ENCODE data around the gene WDR81.
"Not testable (repeated sequence)": the region's sequence is repeated elsewhere in the genome, so short reads cannot be mapped to it uniquely, and the experiment has no call there.

The WDR81 gene

DNA sequence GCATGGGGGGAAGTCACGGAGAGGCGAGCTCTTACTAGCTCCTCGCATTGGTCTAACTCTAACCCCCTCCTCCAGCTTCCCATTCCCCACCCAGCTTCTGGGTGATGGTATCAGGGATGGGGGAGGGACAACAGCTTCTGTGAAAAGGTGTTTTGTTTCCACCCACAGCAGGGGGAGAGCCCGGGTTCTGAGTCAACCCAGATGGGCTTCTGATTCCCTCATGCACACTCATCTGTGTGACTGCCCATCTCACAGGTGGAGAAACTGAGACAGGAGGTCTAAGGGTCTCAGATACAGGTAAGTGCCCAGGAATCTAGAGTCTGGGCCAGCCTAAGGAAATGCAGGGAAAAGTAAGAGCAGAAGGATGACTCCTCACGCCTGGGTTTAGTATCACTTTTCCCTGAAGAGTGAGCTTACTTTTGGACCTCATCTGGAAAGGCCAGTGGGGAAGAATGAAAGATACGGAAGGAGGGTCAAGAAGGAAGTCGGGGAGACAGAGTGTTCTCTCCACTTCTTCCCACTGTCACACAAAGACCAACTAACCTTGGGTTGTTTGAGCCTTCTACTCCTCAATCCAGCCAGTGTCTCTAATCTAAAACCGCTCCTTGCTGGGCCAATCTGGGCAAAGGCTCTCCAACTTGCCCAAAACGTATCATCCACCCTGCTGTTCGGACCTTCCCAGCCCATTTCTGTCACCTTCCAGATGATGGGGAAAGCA is 11.2 kb upstream of the WDR81 start:
- DNase-seq (ENCODE audit: low read depth in 2 of 2), result no peak

DNA sequence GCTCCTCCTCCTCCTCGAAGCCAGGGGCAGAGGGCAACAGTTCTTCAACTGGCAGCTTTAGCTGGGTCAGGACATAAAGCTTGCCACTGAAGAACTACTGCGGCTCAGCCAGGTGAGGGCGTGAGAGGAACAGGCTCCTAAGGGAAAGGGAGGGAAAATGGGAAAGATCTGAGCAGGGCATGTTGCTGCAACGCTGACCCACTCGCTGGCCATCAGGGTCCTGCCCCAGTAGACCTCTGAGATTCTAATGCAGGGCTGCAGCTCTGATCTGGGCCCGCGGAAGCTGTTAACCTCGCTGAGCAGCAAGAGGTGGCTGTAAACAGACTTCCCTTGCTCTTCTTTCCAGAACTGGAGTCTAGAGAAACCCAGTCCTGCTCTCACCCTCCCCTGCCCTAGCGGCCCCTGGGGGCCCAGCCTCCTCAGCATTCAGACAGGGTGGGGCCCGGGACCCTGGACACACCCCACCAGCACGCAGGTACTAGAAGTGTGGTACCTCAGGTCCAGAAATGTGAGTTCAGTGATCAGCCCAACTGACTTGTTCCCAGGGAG is 10.6 kb upstream of the WDR81 start:
- DNase-seq (ENCODE audit: low read depth in 2 of 2), result no peak

DNA sequence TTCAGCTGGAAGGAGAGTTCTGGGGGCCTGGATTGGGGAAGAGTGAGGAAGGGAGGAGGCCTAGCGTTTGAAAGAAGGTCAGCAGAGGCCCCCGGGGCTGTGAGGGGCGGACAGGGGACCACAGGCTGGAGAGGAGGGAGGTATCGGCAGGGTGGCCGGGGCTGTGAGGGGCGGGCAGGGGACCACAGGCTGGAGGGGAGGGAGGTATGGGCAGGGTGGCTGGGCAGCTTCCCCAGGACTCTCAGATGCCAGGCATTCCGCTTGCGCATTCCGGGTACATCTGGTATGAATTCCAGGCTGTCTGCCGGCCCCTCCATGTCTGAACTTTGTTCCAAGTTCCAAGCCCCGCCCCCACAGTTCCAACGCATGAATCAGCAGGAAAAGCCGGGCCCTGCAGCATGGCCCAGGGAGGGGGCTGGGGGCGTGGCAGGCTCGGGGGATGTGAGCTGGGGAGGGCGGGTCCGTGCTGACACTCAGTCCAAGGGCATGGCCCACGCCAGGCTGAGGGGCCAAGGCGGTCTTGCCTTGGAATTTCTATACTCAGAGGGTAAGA is 10.0 kb upstream of the WDR81 start:
- DNase-seq (ENCODE audit: low read depth in 2 of 2), result no peak

DNA sequence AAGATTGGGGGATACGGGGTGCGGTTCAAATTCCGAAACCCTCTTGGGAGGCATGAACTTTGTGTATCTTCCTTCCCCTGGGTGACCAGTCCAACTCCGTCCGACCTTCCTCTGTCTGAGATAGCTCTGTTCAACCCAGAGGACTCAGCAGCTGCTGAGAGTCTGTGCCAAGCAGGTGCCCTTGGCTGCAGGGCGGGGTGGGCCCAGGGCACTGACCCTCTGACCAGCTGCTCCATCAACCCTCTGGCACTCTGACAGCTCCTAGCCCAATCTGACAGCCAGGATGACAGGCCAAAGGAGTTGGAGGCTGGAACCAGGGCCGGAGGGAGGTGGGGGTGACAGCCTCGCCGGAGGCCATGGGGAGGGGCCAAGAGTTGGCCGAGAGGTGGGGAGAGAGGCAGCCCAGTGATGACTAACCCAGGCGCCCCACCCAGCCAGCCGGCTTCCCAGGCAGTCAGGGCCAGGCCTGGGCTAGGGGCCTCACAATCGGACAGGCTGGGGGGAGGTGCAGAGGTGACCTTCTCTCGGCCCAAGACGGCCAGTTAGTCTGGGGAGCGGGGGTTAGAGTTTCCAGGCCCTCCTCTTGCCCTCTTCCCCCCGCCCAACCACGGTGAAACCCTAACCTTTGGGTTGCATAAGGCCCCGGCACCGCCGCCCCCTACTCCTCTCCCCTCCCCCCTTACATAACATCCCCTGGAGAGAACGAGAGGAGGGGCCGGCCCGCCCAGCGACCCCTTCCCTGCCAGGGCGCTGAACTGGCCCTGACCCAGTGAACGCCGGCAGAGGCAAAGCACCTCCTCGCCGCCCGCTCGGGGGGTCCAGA is 9.3 kb upstream of the WDR81 start:
- DNase-seq (ENCODE audit: low read depth in 2 of 2), result no peak

DNA sequence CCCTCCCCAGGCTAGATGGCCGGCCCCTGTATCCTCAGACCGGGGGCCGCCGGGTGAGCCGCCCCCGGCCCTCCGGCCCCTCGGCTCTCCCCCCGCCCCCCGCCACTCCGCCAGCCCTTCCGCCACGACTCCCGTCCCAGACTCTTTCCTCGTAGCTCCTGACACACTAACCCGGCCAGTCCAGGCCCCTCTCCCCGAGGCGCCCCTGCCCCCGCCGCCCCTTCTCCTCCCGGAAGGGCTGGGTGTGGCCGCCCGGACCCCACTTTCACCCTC is 8.8 kb upstream of the WDR81 start:
- no peak for DNase-seq (ENCODE audit: low read depth in 2 of 2)

DNA sequence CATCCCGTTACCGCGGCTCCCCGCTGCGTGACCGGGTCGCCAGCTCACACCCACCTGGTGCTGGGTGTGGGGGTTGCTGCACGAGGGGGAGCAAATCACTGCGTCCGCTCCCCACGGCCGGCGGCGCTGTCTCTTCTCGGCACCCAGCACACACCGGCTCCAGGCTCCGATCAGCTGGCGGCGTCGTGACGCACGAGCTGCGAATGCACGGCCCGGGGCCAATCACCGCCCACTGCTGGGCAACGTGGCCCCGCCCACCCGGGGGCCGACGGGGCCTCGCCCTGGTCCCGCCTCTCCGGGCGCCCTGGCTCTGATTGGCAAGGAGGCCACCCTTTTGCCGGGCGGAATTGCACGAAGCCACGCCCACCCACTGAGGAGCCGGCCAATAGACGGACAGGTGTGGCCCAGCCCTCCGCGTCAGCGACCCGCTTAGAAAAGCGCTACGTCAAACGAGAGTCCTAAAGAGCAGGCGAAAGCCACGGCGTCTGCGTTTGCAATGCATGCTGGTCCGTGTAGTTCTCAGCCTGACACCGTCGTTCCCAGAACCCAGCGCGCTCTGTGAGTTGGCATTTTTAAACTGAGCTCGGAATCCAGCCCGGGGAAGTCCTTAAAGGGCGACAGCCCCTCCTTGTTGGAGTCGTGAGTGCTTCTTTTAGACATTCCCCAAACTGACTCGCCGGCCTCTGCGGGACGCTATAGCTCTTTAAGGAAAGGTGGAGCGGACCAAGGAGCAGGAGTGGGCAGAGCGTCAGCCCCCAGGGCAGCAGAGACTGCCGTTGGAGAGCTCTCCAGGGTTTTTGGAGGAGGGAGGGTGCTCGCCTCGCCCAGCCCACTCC is 8.2 kb upstream of the WDR81 start:
- peak; percentile 100 for DNase-seq (ENCODE audit: low read depth in 2 of 2)

DNA sequence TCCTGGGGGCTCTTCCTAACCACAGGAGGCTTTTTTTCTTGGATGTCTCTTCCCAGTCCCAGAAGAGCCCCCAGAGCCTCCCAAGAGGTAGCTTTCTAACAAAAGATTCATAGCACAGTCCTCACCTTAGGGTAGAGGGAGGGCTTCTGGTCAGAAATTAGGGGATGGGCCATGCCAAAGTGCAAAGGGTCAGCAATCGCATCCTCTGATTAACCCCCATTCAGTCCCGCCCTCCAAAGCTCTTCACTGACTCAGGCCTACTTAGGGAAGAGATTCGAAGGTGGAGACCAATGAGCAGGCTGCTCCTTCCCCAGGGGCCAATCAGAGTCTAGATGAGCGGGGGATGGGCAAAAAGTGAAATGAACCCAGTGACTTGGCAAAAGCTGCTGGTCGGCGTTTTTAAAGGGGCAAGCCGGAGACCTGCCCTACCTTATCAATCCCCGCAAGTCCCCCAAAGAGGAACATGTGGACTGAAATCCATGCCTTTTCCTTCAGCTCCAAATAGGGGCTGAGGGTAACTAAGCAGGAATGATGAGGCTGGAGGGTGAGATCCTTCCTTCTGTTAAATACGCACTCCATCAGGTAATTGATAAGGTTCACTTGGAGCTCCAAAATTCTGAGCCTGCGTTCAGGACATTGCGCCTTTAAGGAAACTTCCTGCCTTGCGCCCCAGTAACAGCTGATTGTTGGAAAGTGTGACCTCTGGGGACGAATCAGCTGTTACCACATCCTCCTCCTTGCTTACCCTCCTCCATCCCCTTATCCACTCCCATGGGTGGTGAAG is 7.4 kb upstream of the WDR81 start:
- peak; percentile 68 to 77 for DNase-seq (ENCODE audit: low read depth in 2 of 2)

DNA sequence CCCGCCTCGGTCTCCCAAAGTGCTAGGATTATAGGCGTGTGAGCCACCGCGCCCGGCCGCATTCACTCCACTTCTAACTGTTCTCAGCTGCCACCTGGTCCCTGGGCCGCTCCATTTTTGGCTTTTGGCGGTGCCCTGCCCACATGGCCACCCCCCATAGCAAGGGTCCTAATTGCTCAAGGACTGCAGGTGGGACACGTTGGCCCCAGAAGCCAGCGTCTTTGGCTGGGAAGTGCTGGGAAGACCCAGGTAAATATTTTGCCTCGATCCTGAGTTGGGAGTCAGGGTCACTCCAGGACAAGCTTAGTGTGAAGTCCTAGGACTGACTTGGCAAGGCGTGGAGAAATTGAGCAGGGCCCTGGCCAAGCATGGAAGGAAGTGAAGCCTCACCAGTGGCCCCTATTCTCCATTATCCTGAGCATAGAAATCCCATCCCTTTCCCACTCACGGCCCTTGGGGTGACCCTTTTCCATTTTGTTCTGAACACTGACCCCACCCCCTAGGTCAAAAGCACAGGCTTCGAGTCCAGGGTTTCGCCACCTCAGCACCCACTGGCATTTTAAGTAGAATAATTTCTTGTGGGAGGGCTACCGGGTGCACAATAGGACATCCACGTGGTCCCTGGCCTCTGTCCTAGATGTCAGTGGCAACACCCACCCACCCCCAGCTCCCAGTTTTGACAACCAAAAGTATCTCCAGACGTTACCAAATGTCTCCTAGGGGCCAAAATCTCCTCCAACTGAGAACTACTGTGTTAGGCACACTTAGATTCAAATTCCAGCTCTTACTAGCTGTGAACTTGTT is 5.9 kb upstream of the WDR81 start:
- no peak for DNase-seq (ENCODE audit: low read depth in 2 of 2)

DNA sequence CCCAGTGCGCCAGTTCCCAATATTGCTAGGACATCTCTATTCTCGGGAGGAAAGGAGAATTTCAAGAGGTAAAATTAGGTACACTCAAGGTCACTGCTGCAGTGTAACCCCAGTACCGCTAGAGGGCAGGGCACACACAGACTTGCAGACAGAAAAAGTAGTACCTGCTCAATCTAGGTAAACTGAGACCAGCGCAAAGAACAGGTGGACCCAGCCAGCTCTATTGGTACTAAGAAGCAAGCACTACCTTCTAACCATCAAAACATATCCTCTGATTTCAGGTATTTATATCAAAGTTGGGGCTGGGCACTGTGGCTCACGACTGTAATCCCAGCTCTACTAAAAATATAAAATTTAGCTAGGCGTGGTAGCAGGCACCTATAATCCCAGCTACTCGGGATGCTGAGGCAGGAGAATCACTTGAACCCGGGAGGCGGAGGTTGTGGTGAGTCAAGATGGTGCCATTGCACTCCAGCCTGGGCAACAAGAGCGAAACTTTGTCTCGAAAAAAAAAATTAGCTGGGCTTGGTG is 3.6 kb upstream of the WDR81 start:
- DNase-seq (ENCODE audit: low read depth in 2 of 2), result peak in 1 of 2 donors; percentile 53

DNA sequence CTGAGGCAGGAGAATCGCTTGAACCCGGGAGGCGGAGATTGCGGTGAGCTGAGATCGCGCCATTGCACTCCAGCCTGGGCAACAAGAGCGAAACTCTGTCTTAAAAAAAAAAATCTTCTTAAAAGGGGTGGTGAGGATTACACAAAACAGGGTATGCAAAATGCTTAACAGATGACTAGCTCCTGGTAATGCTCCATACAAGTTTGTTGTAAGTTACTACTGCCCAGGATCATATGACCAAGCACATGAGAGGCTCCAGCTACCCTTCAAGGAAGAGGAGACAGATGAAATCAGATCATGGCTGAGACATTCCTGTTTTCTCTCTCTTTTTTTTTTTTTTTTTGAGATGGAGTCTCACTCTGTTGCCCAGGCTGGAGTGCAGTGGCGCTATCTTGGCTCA is 2.5 kb upstream of the WDR81 start:
- DNase-seq (ENCODE audit: low read depth in 2 of 2), result not testable (repeated sequence)

DNA sequence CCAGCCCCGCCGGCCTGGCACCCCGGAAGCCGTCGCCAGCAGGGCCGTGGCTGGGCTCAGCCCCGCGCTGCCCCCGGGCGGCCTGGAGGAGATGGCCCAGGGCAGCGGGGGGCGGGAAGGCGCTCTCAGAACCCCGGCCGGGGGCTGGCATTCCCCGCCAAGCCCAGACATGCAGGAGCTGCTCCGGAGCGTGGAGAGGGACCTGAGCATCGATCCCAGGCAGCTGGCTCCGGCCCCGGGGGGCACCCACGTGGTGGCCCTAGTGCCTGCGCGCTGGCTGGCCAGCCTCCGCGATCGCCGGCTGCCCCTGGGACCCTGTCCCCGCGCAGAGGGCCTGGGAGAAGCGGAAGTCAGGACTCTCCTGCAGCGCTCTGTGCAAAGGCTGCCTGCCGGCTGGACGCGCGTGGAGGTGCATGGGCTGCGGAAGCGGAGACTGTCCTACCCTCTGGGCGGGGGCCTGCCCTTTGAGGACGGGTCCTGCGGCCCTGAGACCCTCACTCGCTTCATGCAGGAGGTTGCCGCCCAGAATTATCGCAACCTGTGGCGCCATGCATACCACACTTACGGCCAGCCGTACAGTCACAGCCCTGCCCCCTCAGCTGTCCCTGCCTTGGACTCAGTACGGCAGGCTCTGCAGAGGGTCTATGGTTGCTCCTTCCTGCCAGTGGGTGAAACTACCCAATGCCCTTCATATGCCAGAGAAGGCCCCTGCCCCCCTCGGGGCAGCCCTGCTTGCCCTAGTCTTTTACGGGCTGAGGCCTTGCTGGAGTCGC is 551 bp downstream of the WDR81 start:
- DNase-seq (ENCODE audit: low read depth in 2 of 2), result no peak

DNA sequence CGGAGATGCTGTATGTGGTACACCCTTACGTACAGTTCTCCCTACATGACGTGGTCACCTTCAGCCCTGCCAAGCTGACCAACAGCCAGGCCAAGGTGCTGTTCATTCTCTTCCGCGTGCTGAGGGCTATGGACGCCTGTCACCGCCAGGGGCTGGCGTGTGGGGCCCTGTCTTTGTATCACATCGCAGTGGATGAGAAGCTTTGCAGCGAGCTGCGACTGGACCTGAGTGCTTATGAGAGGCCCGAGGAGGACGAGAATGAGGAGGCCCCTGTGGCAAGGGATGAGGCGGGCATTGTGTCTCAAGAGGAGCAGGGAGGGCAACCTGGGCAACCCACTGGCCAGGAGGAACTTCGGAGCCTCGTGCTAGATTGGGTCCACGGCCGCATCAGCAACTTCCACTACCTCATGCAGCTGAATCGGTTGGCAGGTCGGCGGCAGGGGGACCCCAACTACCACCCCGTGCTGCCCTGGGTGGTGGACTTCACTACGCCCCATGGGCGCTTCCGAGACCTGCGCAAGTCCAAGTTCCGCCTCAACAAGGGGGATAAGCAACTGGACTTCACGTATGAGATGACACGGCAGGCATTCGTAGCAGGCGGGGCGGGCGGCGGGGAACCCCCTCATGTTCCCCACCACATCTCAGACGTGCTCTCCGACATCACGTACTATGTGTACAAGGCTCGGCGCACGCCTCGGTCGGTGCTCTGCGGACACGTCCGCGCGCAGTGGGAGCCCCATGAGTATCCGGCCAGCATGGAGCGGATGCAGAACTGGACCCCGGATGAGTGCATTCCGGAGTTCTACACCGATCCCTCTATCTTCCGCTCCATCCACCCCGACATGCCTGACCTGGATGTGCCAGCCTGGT is 1.4 kb downstream of the WDR81 start:
- no peak for DNase-seq (ENCODE audit: low read depth in 2 of 2)

DNA sequence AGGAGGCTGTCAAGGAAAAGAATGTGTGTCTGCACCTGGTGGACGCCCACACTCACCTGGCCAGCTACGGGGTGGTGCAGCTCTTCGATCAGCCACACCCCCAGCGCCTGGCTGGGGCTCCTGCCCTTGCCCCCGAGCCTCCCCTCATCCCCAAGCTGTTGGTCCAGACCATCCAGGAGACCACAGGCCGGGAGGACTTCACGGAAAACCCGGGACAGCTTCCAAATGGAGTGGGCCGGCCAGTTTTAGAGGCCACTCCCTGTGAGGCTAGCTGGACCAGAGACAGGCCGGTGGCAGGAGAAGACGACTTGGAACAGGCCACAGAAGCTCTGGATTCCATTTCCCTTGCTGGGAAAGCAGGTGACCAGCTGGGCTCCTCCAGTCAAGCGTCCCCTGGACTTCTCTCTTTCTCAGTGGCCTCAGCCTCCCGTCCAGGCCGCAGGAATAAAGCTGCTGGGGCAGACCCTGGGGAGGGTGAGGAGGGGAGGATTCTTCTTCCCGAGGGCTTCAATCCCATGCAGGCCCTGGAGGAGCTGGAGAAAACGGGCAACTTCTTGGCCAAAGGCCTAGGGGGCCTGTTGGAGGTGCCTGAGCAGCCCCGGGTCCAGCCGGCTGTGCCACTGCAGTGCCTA is 2.2 kb downstream of the WDR81 start:
- no peak for DNase-seq (ENCODE audit: low read depth in 2 of 2)

DNA sequence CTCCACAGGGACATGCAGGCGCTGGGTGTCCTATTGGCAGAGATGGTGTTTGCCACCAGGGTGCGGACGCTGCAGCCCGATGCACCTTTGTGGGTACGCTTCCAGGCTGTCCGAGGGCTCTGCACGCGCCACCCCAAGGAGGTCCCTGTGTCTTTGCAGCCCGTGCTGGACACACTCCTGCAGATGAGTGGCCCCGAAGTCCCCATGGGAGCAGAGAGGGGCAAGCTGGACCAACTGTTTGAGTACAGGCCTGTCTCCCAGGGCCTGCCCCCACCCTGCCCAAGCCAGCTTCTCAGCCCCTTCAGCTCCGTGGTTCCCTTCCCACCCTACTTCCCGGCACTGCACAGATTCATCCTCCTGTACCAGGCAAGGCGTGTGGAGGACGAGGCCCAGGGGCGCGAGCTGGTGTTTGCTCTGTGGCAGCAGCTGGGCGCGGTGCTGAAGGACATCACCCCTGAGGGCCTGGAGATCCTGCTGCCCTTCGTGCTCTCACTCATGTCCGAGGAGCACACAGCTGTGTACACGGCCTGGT is 2.8 kb downstream of the WDR81 start:
- no peak for DNase-seq (ENCODE audit: low read depth in 2 of 2)

DNA sequence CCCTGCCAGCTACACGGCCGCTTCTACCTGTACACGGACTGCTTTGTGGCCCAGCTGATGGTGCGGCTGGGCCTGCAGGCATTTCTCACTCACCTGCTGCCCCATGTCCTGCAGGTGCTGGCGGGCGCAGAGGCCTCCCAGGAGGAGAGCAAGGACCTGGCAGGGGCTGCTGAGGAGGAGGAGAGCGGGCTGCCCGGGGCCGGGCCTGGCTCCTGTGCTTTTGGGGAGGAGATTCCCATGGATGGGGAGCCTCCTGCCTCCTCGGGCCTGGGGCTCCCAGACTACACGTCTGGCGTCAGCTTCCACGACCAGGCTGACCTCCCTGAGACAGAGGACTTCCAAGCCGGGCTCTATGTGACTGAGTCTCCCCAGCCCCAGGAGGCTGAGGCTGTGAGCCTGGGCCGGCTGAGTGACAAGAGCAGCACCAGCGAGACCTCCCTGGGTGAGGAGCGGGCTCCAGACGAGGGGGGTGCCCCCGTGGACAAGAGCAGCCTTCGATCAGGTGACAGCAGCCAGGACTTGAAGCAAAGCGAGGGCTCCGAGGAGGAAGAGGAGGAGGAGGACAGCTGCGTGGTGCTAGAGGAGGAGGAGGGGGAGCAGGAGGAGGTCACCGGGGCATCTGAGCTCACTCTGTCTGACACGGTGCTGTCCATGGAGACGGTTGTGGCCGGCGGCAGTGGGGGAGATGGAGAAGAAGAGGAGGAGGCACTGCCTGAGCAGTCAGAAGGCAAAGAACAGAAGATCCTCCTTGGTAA is 3.5 kb downstream of the WDR81 start:
- no peak for DNase-seq (ENCODE audit: low read depth in 2 of 2)

DNA sequence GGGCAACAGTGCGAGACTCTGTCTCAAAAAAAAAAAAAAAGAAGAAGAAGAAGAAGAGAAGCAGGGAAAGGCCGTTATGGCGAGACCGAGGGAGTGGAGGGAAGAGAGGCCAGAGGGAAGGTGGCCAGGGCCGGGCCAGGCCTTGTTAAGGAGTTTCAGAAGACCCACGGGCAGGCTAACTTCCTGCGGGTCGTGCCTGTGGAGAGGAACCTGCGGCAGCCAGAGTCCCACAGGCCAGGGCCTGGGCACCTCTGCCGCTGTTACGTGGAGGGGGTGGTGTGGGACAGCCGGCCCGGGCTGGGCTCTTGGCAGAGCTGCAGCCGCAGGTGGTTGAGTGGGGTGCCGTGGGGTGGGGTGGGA is 5.4 kb downstream of the WDR81 start:
- no peak for DNase-seq (ENCODE audit: low read depth in 2 of 2)
